NCI-H128 (cell line): Measurements from ENCODE around the gene FBXW8.
"Not testable (repeated sequence)": the region's sequence is repeated elsewhere in the genome, so short reads cannot be mapped to it uniquely, and the experiment has no call there.

Experiments used
- DNase-seq: peaks from one replicate; lab custom pipeline; 2025; ENCODE audit not compliant: unreplicated experiment; lab: John Stamatoyannopoulos, UW

Gene FBXW8

DNA sequence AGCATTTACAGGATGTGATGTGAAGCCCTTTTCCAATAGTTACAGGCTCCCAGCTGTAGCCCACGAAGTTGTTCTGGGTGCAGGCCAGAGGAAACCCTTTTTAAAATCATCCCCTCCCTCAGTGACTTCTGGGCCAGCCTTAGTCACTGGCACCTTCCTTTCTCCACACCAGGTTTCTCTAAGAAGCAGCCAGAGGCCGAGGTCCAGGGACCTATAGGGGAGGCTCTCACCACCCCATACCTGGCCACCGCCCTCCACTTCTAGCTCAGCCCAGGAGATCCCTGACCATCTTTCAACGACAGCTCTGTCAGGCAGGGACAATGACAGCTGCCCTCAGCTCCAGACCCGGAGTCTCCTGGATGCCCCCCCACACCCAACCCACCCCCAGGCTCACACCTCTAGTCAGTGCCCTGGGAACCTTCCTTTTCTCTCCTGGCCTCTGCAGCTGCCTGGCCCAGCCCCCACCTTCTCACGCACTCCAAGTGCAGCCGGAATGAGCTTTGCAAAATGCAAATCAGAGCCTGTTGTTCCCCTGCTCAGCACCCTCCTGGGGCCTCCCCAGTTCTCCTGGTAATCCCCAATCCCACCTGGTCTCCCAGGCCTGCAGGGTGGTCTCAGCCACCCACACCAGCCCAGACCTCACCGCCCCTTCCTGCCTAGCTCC lies 141.8 kb downstream of the FBXW8 start:
- DNase-seq, result no peak

DNA sequence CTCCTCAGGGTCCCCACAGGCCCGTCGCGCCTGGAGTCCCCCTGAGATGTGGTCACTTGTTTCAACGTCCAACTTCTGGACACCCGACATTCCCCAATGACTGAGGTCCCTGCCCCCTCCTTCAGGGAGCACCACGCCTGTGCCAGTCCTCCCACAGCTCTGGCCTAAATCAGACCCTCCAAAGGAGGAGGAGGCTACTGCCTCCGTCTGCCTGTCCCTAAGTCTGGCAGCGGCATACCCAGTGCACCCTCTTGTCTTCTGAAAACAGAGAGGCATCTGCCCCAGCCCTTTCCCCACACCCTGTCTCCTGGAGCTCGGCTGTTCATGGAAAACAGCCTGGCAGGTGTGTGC lies 142.3 kb downstream of the FBXW8 start:
- DNase-seq, result no peak

DNA sequence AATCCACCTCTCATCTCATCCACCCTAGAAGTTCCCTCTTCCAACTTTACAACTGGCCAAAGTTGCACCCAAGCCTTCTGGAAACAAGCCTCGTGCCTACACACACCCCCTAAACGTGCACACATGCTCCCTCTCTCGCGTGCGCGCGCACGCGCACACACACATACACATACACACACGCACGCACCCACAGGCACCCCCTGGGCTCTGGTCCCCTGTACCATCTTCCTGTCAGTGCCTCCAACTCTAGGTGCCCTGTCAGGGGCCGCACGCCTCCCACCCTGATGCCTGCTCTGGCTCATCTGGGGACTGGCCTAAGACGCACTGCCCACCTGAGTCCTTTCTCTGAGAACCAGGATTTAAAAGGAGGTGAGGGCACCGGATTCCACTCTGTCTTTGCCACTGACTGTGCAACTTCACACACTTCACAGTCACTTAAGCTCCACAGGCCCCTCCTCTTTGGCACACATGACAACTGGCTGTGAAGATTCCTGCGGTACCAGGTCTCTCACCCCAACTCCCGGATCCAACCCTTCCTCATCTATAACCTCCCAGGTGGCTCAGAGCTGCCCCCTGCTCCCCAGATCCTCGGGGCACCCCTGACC lies 142.9 kb downstream of the FBXW8 start:
- no peak for DNase-seq

DNA sequence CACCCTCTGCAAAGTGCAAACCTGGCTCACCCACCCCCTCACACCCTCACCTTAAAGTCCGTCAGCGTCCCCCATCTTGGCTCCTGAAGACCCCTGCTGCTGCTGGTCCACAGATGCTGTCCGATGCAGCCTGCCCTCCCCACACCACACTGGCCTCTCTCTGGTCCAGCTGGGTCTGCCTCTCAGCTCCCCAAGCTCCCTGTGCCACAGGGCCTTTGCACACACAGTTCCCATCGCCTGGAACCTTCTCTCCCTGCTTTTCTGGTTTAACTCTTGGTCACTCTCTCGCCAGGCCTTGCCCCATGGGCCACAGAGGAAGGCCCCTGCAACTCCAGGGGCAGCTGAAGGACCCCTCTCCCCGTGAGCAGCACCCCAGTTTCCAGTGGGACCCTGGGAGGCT lies 143.5 kb downstream of the FBXW8 start:
- no peak for DNase-seq

DNA sequence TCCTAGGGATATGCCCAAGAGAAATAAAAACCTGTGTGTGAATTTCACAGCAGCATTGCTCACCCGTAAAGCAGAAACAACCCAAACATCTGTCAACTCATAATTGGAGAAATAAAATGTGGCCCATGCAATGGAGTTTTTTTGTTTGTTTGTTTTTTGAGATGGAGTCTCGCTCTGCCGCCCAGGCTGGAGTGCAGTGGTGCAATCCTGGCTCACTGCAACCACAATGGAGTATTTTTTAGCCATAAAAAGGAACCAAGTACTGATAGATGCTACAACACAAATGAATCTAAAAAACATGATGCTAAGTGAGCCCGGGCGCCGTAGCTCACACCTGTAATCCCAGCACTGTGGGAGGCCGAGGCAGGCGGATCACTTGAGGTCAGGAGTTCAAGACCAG lies 146.9 kb downstream of the FBXW8 start:
- DNase-seq, result not testable (repeated sequence)

DNA sequence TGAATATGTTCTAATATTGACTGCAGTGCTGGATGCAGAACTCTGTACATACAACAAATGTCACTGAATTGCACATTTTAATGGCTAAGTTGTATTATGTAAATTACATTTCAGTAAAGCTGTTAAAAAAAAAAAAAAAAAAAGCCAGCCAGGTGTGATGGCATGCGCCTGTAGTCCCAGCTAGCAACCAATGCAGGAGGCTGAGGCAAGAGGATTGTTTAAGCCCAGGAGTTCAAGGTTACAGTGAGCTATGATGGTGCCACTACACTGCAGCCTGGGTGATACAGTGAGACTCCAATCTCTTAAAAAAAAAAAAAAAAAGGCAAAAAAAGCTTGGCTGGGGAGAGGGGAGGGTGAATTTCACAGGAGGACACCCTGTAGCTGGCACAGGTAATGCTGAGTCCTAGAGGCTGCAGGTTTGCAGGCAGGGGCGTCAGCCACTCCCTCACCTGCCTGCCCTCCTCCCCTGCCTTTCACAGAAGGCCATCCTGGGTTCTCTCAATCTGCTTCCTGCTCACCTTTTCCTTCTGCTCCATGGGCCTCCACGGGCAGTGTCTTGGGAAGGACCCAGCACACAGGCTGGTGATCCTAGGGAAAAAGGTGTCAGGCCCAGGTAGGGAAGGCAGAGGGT lies 147.8 kb downstream of the FBXW8 start:
- no peak for DNase-seq

DNA sequence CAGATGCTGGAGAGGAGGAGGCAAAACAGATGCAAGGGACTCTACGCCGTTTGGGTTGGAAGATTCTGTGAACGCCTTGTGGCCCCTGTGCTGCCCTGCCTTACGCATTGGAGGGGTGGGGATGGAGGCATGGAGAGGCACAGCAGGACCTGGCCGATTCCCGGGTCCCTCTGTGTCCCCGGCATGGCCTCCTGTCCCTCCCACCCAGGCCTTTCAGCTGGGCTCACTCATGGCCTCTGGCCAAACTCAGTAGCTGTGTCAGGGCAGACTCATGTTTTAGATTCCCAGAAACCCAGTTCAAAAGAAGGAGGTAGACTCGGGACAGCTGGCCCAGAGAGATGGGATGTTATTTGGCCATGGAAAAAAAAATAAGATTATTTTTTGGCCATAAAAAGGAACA lies 148.4 kb downstream of the FBXW8 start:
- DNase-seq, result no peak

DNA sequence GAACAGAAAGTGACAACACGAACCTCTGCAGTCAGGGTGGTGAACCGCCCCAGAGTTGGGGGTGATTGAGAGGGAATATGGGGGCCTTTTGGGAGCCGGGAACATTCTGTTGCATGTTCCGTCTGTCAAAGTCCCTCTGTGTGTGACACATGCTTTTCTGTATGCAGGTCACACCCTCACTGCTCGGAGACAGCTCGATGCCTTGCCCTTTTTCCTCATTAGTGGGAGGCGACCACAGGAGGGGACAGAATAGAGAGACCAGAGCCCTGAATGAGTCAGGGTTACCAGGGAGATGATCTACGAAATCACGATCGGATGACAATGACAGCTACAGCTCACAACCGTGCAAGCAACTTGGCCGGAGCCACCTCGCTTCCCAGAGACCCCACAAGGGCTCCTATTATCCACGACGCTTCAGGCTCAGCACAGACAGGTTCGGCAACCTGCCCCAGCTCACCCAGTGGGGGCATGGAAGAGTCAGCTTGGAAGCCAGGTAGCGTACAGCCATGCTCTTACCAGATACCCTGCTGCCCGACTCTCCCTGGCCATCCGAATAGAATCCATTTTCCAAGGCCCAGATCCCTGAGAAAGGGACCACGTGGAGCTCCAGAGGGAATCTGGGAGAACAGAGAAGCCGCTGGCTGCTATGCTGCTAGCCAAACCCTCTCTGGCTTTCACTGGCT lies 149.6 kb downstream of the FBXW8 start:
- no peak for DNase-seq

DNA sequence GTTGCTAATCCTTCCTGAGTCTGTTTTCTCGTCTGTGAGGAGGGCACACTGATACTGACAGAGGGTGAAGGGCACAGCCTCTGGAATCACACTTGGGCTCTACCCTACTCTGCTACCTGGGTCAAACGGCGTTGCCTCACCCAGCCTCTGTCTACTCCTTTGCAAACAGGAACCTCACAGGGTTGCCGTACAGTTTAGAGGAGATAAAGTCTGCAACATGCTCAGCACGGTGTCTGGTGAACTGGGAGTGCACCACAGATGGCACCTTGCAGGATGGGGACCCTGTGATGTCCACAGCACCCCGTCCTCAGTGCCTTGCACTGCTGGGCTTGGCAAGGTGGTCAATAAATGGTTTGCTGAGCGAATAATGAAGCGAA lies 150.2 kb downstream of the FBXW8 start:
- no peak for DNase-seq

DNA sequence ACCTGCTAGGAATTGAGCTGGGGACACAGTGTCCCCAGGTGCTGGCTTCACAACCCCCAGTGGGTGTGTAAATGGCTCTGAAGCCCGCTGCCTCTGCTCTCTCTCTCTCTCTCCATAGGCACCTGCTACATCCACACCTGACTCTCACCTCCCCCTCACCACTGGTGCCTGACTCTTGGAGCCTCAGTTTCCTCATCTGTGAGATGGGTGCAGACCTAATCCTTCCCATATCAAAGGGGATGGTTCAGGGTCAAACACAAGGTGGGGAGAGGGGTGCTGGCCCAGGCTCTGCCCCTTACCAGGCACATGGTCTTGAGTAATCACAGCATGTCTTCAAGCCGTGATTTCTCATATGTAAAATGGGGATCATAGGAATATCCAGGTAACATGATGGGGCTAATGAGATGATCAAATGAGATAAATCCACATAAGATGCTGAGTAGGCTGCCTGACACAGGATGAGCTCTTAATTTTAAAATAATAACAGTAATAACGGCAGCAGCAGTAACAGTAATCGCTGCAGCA lies 150.9 kb downstream of the FBXW8 start:
- no peak for DNase-seq

DNA sequence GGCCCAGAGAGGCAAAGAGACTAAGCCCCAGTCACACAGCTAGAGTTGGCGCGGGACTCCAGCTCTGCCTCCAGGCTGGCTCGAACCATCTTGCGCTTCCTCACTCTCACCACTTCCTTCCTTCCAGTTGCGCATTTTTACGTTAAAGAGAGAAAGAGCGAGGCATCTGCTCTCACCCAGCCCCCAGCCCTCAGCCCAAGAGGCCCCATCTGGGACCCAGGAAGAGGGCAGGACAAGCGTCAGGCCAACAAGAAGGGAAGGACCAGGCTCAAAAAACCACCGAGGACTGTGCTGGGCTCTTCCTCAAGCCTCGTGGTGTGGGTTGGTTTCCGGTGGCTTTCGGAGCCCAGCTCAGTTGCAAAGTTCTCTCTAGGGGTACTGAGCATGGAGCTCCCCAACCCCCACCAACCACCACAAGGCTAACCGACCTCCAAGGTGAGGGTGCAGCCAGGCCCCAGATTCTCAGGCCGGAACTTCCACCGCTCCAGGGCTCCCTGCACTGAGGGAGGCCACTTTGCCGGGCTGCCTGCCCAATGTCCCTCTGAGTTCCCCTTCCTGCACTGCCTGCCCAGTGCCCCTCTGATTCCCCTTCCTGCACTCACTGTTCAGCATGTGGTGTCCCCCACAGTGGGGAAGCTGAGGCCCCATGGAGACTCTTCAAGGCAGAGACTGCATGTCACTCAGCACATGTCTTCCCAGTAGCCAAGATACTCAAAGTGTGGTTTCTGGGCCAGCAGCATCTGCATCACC lies 152.6 kb downstream of the FBXW8 start:
- no peak for DNase-seq

DNA sequence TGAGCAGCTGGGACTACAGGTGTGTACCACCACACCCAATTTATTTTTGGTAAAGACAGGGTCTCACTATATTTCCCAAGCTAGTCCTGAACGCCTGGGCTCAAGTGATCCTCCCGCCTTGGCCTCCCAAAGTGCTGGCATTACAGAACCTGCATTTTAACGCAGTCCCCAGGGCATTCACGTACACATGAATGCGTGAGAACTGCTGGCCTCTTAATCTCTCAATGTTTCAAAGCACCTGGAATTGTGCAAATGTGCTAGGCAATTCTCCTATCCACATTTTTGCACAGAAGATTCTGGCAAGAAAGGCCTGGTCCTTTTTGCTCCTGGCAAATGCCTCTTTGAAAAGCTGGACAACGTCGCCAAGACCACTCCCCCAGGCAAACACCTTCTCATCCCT lies 153.3 kb downstream of the FBXW8 start:
- DNase-seq, result no peak

DNA sequence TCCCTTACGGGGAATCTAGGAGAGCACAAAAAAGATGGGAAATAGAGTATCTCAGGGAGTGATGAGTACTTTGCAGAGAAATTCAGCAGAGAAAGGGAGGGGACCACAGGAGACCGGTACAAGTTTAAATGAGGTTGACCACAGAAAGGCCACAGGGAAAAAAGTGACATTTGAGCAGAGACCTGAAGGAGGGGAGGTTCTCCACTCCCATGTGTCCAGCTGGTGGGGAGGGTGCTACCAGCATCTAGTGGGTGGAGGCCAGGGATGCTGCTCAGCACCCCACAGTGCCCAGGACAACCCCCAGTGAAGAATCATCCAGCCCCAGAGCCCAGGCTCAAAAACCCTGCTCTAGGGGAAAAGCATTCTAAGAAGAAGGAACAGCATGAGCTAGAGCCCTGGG lies 153.8 kb downstream of the FBXW8 start:
- DNase-seq, result no peak

DNA sequence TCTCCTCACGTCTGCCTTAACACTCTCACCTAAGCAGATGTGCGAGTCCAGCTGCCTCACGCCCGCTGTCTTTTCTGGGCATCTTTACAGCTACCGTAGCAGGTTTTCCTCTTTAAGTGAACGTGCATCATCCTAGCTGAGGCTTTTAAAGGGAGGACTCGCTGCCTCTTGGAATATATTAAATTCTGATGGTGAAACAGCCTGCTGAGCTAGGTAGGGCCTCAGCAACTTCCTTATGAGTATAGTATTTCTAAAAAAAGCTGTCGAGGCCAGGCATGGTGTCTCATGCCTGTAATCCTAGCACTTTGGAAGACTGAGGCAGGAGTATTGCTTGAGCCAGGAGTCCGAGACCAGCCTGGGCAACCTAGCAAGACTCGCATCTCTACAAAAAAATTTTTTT lies 156.3 kb downstream of the FBXW8 start:
- no peak for DNase-seq

DNA sequence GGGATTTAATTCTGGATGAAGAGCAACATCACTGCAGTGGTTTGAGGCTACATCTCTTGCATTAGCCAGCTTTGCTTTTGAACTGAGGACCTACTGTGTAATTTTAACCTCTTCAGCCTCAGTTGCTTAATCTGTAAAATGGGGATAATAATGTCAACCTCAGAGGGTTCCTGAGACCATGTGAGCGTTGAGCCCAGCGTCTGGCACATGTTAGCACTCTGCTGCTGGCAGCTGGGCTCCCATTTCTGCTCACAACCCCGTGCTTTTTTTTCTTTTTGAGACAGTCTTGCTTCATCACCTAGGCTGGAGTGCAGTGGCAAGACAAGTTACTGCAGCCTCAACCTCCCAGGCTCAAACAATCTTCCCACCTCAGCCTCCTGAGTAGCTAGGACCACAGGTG lies 156.9 kb downstream of the FBXW8 start:
- DNase-seq, result no peak

DNA sequence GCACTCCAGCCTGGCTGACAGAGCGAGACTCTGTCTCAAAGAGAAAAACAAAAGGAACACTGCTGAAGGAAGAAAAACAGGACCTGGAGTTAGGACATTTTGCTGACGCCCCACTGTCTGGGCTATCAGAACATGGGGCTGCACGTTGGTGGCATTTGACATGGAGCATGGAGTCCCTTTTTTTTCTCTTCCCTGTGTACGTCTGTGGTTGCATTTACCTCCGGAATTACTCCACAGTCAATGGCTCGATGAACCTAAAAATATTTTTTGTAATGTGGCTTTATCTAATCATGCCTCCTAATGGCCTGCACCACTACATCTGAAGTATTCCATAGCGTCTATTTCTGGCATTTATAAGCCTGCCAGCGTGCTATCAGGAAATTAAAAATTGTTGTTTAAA lies 157.7 kb downstream of the FBXW8 start:
- DNase-seq, result no peak

DNA sequence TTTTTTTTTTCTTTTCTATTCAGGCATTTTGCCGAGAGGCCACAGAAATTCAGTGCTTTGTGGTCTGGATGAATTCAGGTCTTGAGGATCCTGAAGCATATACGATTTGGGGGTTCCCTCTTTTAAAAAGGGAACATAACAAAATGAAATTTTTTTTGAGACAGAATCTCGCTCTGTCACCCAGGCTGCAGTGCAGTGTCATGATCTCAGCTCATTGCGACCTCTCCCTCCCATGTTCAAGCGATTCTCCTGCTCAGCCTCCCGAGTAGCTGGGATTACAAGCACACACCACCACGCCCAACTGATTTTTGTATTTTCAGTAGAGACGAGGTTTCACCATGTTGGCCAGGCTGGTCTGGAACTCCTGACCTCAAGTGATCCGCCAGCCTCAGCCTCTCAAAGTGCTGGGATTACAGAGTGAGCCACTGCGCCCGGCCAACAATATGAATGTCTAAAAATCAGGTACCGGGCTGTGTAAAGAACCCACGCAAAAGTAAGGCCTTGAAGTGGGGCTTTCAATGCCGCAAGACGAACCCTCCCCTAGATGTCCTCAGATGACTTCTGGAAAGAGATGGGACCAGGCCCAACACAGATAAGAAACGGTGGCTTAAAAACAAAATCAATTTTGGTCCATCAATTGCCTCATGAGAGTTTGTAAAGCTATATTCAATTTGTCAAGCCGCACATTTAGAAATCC lies 158.5 kb downstream of the FBXW8 start:
- no peak for DNase-seq

DNA sequence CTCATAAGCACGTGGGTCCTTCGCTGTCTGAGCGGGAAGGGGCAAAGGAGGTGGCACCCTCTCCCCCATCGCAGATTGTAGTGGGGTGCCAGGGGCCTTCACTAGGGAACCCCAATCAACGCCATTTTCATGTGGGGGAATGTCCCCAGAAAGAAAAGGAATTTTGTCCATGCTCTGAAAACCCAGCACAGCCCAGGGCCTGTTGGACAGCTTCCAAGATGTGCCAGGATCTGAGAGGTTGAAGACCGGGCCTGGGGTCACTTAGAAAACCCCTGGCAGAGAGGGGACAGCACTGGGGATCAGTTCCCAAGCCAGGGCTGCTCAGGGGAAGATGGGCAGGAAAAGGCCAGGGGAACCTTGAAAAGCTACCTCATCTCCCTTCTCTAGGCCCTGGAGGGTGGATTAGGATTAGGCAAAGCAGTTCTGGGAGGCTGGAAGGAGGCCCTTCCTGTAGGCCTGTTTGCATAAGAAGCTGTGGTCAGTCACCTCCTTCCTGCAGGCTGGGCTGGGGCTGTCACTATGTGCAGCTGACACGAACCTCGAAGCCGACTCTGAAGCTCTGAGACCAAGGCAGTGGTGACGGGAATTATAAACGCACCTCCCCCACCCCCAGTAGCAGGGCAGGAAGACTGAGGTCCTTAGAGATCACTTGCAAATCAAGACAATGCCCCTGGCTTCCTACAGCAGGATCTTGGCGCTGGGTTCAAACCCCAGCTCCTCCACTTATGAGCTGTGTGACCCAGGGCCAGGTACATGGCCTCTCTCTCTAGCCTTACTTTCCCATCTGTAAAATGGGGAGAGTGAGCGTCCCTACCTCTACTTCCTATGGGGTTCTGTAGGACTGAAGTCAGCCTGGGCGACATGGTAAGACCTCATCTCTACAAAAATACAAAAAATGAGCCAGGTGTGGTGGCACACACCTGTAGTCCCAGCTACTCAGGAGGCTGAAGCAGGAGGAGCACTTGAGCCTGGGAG lies 159.5 kb downstream of the FBXW8 start:
- DNase-seq, result no peak

DNA sequence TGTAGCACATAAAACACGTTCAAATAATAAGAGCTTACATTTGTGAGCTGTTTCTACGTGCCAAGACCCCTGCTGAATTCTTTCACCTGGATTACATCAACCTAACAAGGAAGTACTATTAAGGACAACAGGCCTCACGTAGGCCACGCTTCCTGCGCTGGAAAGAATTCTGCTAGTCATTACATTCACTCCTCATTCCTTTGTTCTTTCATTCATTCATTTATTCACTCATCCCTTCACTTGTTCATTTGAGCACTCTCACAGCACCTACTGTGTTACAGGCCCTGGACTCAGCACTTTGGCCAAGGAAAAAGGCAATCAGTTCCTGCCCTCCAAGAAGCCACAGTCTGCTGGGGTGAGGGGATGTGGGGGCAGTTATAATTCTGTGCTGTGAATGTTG lies 160.3 kb downstream of the FBXW8 start:
- DNase-seq, result no peak

DNA sequence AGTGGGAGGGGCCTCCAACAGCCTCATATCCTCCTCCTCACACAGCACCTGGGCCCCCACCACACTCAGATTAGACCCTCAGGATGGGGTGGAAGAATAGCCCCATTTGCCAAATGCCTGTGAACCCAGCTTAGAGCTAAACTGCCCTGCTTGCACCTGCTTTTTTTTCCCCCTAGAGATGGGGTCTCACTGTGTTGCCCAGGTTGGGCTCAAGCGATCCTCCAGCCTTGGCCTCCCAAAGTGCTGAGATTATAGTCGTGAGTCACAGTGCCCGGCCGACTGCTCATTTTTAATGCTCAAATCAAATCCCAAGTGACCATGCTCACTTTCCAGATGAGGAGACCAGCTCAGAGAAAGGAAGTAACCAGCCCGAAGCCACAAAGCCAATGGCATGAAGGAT lies 161.4 kb downstream of the FBXW8 start:
- DNase-seq, result no peak
